KMS-11 (cell line): ENCODE measurements around the gene CYSTM1.

Source experiments
- H2AFZ ChIP-seq: fragments of 200-600 bp; sonication (generic); 2 replicates; pipeline ENCODE4 v1.6.1; 2016; ENCODE audit warnings: antibody characterized with exemption, mixed run types, low read depth
- H3K27ac ChIP-seq: fragments of 200-600 bp; sonication (generic); 2 replicates; pipeline ENCODE4 v1.6.1; 2016; ENCODE audit warnings: mild to moderate bottlenecking, mixed run types
- H3K27me3 ChIP-seq: fragments of 200-600 bp; sonication (generic); 2 replicates; pipeline ENCODE4 v1.6.1; 2017; ENCODE audit warnings: mild to moderate bottlenecking, low read depth, mixed run types, moderate library complexity; ENCODE audit not compliant: insufficient read depth
- H3K36me3 ChIP-seq: fragments of 200-600 bp; sonication (generic); 2 replicates; pipeline ENCODE4 v1.6.1; 2017; ENCODE audit warnings: mild to moderate bottlenecking, mixed run types; ENCODE audit not compliant: insufficient read depth
- H3K4me1 ChIP-seq: fragments of 200-600 bp; sonication (generic); 2 replicates; pipeline ENCODE4 v1.6.1; 2016; ENCODE audit warnings: mild to moderate bottlenecking, low read depth, mixed run types; ENCODE audit not compliant: poor library complexity, severe bottlenecking
- H3K4me2 ChIP-seq: fragments of 200-600 bp; sonication (generic); 2 replicates; pipeline ENCODE4 v1.7.0; 2016; ENCODE audit warnings: mild to moderate bottlenecking, mixed run types
- H3K4me3 ChIP-seq: fragments of 200-600 bp; sonication (generic); IDR thresholded peaks from 2 replicates; pipeline ENCODE4 v1.6.1; 2017; ENCODE audit warnings: low read depth, low read length, mixed read lengths; ENCODE audit not compliant: insufficient read depth
- H3K79me2 ChIP-seq: fragments of 200-600 bp; sonication (generic); 2 replicates; pipeline ENCODE4 v1.6.1; 2016; ENCODE audit warnings: low read depth, mixed run types; ENCODE audit not compliant: insufficient read depth
- H3K9ac ChIP-seq: fragments of 200-600 bp; sonication (generic); 2 replicates; pipeline ENCODE4 v1.6.1; 2016; ENCODE audit warnings: mild to moderate bottlenecking, mixed run types
- H4K20me1 ChIP-seq: fragments of 200-600 bp; sonication (generic); 2 replicates; pipeline ENCODE4 v1.6.1; 2016; ENCODE audit warnings: mild to moderate bottlenecking, mixed run types; ENCODE audit not compliant: insufficient read depth
- TF ChIP-seq, protein P1 (sequence below): fragments of 200-600 bp; sonication (generic); conservative IDR thresholded peaks from 2 replicates; pipeline ENCODE4 v1.6.1; 2017; ENCODE audit warnings: low read depth, mild to moderate bottlenecking, antibody characterized with exemption, low read length, moderate library complexity, mixed read lengths

The CYSTM1 gene

GRCh38 chr5:140189977-140190871 is 15.2 kb downstream of the CYSTM1 start:
- Histone ChIP-seq H3K79me2 (no peaks in the 10 kb centered on the region), H2AFZ (no peak overlapping the region), H4K20me1 (no peaks in the 10 kb centered on the region), H3K27ac (no peak overlapping the region), H3K9ac (no peak overlapping the region), H3K36me3 (no peaks in the 10 kb centered on the region), H3K4me3 (no peak overlapping the region), H3K4me1 (peaks cover 15% of the 10 kb centered on the region), H3K4me2 (no peak overlapping the region), H3K27me3 (no peaks in the 10 kb centered on the region)
- TF ChIP-seq, protein P1, sequence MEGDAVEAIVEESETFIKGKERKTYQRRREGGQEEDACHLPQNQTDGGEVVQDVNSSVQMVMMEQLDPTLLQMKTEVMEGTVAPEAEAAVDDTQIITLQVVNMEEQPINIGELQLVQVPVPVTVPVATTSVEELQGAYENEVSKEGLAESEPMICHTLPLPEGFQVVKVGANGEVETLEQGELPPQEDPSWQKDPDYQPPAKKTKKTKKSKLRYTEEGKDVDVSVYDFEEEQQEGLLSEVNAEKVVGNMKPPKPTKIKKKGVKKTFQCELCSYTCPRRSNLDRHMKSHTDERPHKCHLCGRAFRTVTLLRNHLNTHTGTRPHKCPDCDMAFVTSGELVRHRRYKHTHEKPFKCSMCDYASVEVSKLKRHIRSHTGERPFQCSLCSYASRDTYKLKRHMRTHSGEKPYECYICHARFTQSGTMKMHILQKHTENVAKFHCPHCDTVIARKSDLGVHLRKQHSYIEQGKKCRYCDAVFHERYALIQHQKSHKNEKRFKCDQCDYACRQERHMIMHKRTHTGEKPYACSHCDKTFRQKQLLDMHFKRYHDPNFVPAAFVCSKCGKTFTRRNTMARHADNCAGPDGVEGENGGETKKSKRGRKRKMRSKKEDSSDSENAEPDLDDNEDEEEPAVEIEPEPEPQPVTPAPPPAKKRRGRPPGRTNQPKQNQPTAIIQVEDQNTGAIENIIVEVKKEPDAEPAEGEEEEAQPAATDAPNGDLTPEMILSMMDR, result no peak

DNA sequence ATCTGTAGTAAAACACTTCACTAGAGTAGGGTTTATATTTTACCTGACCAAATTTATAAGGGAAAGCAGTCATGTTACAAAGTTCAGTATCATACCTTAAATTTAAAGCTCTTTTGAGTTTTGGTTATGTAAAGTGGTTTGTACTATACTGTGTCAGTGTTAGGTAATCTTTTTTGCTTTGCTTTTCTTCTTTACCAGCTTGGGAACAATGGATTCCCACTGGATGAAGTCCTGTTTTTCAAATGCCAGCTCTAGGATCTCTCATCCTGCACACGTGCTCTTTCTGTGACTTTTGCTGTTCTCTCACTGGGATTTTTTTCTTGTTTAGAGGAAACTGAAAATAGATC is 15.9 kb downstream of the CYSTM1 start:
- H3K4me1 ChIP-seq, result peaks cover 15% of the 10 kb centered on the region
- no peaks in the 10 kb centered on the region for H3K36me3 ChIP-seq
- H3K4me3 ChIP-seq, result no peak overlapping the region
- TF ChIP-seq, protein P1, result no peak
- H3K4me2 ChIP-seq, result no peak overlapping the region
- no peak overlapping the region for H2AFZ ChIP-seq
- no peaks in the 10 kb centered on the region for H3K27me3 ChIP-seq
- no peaks in the 10 kb centered on the region for H4K20me1 ChIP-seq
- H3K9ac ChIP-seq, result no peak overlapping the region
- no peaks in the 10 kb centered on the region for H3K79me2 ChIP-seq
- no peak overlapping the region for H3K27ac ChIP-seq

DNA sequence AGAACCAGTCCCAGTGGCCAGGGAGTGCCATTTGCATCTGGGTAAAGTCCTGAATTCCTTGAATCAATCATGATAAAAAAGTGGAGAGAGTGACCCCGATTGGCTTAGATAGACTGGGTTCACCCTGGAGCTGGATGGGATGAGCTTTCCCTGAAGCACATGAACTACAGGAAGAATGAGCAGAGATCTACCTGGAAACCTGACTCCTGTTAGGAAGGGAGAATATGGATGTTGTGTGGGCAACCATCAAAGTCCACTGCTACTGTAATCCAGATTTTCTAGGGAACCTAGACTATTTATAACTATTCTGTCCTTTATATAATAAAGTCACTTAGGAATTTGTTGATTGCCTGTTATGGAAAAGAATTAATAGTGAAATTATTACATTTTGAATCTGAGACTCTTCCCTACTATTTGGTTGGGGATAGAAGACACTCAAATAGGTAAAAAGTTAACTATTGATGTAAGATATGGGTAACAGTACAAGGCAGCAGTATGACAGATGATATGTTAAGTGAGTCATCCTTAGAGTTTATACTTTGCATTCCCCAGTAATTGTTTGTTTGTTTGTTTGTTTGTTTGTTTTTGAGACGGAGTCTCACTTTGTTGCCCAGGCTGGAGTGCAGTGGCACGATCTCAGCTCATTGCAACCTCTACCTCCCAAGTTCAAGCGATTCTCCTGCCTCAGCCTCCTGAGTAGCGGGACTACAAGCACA is 17.9 kb downstream of the CYSTM1 start:
- Histone ChIP-seq H4K20me1 (no peaks in the 10 kb centered on the region), H3K27me3 (no peaks in the 10 kb centered on the region), H3K4me3 (no peak overlapping the region), H2AFZ (no peak overlapping the region), H3K4me1 (peaks cover 15% of the 10 kb centered on the region), H3K9ac (no peak overlapping the region), H3K79me2 (no peaks in the 10 kb centered on the region), H3K4me2 (no peak overlapping the region), H3K27ac (no peak overlapping the region), H3K36me3 (no peaks in the 10 kb centered on the region)
- TF ChIP-seq, protein P1, result no peak

DNA sequence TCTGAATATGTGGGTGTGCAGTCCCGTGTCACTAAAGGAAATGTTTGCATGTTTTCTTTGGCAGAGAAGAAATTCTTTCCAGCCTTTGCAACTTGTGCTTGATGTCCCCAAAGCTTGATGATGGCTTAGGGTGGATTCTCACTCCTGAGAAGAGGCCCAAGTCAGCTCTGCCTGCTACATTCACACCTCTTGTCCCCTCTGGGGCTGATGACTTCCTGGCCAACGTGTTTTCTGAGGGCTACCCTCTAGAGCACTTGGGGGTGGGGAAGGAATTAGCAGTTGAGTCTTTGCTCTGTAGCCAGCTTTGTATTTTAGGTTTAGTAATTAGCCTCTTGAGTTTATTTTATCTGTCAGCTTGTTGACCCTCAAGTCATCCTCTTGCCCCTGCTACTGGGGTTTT is 19.7 kb downstream of the CYSTM1 start:
- H3K4me1 ChIP-seq, result peaks cover 10% of the 10 kb centered on the region
- TF ChIP-seq, protein P1, result no peak
- no peaks in the 10 kb centered on the region for H3K79me2 ChIP-seq
- no peak overlapping the region for H3K27ac ChIP-seq
- H3K27me3 ChIP-seq, result no peaks in the 10 kb centered on the region
- H3K4me2 ChIP-seq, result no peak overlapping the region
- H3K4me3 ChIP-seq, result no peak overlapping the region
- H3K9ac ChIP-seq, result no peak overlapping the region
- no peaks in the 10 kb centered on the region for H4K20me1 ChIP-seq
- H3K36me3 ChIP-seq, result no peaks in the 10 kb centered on the region
- no peak overlapping the region for H2AFZ ChIP-seq
